Measurements from ENCODE around the gene CX3CR1. TPM values are rescaled to one million over a fixed set of nuclear protein-coding genes. Genes with fewer than 3 reads are reported as not detected.

CX3CR1 gene
- total and polyA plus RNA-seq, 9 of the 15 experiments (the other 6 are each of a cell fraction or from before 2014, with no cell fraction given) = 0.03 to 0.21 TPM; not detected in 7

- intact Hi-C loops (cut with micrococcal nuclease) (no loop called here), in situ Hi-C loops (cut with MboI) (no loop called here)
- no peak for FAIRE-seq
- Histone ChIP-seq H3K27me3 (ENCODE audit: control insufficient read depth in 2 of 2, insufficient read depth in 2 of 2, low read length in 2 of 2) (peaks cover 0 to 5% of the 10 kb centered on the region in 2 experiments; a peak in 1 of 5 replicates), H3K36me3 (ENCODE audit: control insufficient read depth, insufficient read depth, low read length) (no peaks in the 10 kb centered on the region), H3K4me3 (no peak overlapping the region), H3K4me2 (ENCODE audit: insufficient read depth, low read length) (no peak overlapping the region), H3K27ac (ENCODE audit: extremely low read depth, low read depth, low read length) (no peak overlapping the region), H3K9me1 (ENCODE audit: control insufficient read depth, insufficient read depth, low read length) (no peaks in the 10 kb centered on the region), H2AFZ (ENCODE audit: low read depth, low read length) (no peak overlapping the region), H4K20me1 (replicated peaks; ENCODE audit: control insufficient read depth, insufficient read depth, low read length) (no peaks in the 10 kb centered on the region), H3K9ac (ENCODE audit: insufficient read depth in 1 of 2, low read depth in 2 of 2, low read length in 2 of 2) (no peak overlapping the region), H3K4me1 (replicated peaks in 1 of 2; ENCODE audit: control insufficient read depth in 2 of 2, insufficient read depth in 2 of 2, low read length in 2 of 2) (peaks cover 0 to 20% of the 10 kb centered on the region in 2 experiments; a peak in 3 of 5 replicates), H3K79me2 (ENCODE audit: control insufficient read depth, insufficient read depth, low read length) (no peaks in the 10 kb centered on the region), H3K9me3 (replicated peaks; ENCODE audit: control insufficient read depth, insufficient read depth, low read depth, low read length) (no peaks in the 10 kb centered on the region)
- DNase-seq (ENCODE audit: extremely low read depth in 1 of 4, low spot score in 3 of 4) = no peak
- no peak for ATAC-seq
- POLR2A ChIA-PET = no interaction called here
- CTCF ChIA-PET (ENCODE audit: low intra/inter-chr PET ratio) = no interaction called here
- TF ChIP-seq ZNF655 (CRISPR knock-in tag; IDR thresholded peaks at IDR 0.05) = no peak
- no peak for TF ChIP-seq ZC3H11A (IDR thresholded peaks at IDR 0.05; ENCODE audit: low read depth, low read length)
- TF ChIP-seq NKRF (IDR thresholded peaks at IDR 0.05; ENCODE audit: borderline replicate concordance) = no peak
- no peak for TF ChIP-seq ZNF274 (IDR thresholded peaks at IDR 0.05; ENCODE audit: borderline replicate concordance, low read depth, low read length)
- no peak for TF ChIP-seq VEZF1 (CRISPR knock-in tag; IDR thresholded peaks at IDR 0.05)
- no peak for TF ChIP-seq L3MBTL2 (IDR thresholded peaks at IDR 0.05)
- WGBS (ENCODE audit: insufficient coverage, low coverage, missing lambda C conversion rate) = 6% methylated on average over 4 of the region's 4 CpGs
- no TSS peak for BruUV-seq (replicated peaks)
Measured at GRCh38 chr3:39327053-39327745, 47.4 kb upstream of the CX3CR1 start.
